HCT116 (cell line): ENCODE measurements around the gene FHOD3. TPM values are rescaled to one million over a fixed set of nuclear protein-coding genes. Genes with fewer than 3 reads are reported as not detected.

Experiments
- ATAC-seq: fragments of 200-7000 bp; cut with Tn5 transposase; 2 replicates; pipeline ENCODE4 v1.9.1; 2020; ENCODE audit warnings: mild to moderate bottlenecking, moderate library complexity
- BruUV-seq: library from RNA; stranded (reverse); fragments of 400-500 nt; replicated peaks from 2 replicates; lab custom pipeline; 2021; lab: Mats Ljungman, UMichigan
- CTCF ChIA-PET: fragments of 300-600 bp; sonication (Branson Sonifier 250); formaldehyde crosslinking; loops from one replicate; lab custom pipeline; 2021; ENCODE audit warnings: antibody characterized with exemption; lab: Charles Lee
- POLR2A ChIA-PET: fragments of 300-600, 350-600 bp; sonication (Branson Sonifier 250); formaldehyde crosslinking; loops from one replicate; lab custom pipeline; 2021; ENCODE audit warnings: antibody characterized with exemption; lab: Charles Lee
- RAD21 ChIA-PET, 2 experiments: fragments of 300-600 bp; sonication (Branson Sonifier 250); formaldehyde crosslinking; loops; one replicate each; lab custom pipeline; 2023; ENCODE audit warnings: low total read pairs in 2 of 2; ENCODE audit not compliant: uncharacterized antibody in 2 of 2, unreplicated experiment in 2 of 2, low non-redundant PET in 1 of 2; lab: Charles Lee
- DNase-seq: peaks from one replicate; pipeline ENCODE4 v3.0.0-alpha.2; 2010; ENCODE audit warnings: low read depth, low spot score
- H2AFZ ChIP-seq: fragments of 200-600 bp; shearing (Covaris generic), sonication (generic); 2 replicates; pipeline ENCODE4 v1.6.1; 2017; ENCODE audit warnings: low read depth, mixed run types, mixed read lengths, antibody characterized with exemption, low read length; ENCODE audit not compliant: poor library complexity, severe bottlenecking
- H3K27ac ChIP-seq: 2 replicates; pipeline ENCODE4 v1.5.1; 2012; ENCODE audit warnings: low read depth, low read length
- H3K27me3 ChIP-seq: fragments of 200-600 bp; sonication (generic); 2 replicates; pipeline ENCODE4 v1.6.1; 2016; ENCODE audit warnings: mixed run types, low read length, mixed read lengths; ENCODE audit not compliant: insufficient read depth
- H3K36me3 ChIP-seq, 2 experiments: fragments of 200-500 bp in 1 of 2; fragments of 200-600 bp in 1 of 2; sonication (Bioruptor generic) in 1 of 2; sonication (generic) in 1 of 2; 2 replicates each; pipeline versions ENCODE4 v1.5.1 to v1.6.1; 2014 to 2016; ENCODE audit warnings: low read length in 2 of 2, inconsistent platforms in 1 of 2, mixed read lengths in 1 of 2, mixed run types in 1 of 2; ENCODE audit not compliant: insufficient read depth in 2 of 2, control insufficient read depth in 1 of 2
- H3K4me1 ChIP-seq, 2 experiments: fragments of 200-600 bp in 1 of 2; sonication (generic) in 1 of 2; 2 replicates each; pipeline versions ENCODE4 v1.5.1 to v1.6.1; 2012 to 2017; ENCODE audit warnings: low read length in 2 of 2, inconsistent platforms in 1 of 2, mild to moderate bottlenecking in 1 of 2, mixed read lengths in 1 of 2, mixed run types in 1 of 2, moderate library complexity in 1 of 2; ENCODE audit not compliant: insufficient read depth in 2 of 2, control insufficient read depth in 1 of 2
- H3K4me2 ChIP-seq: fragments of 200-600 bp; sonication (generic); 2 replicates; pipeline ENCODE4 v1.6.1; 2017; ENCODE audit warnings: mixed run types, low read length, mixed read lengths
- H3K4me3 ChIP-seq, 2 experiments: fragments of 200-600 bp in 1 of 2; sonication (generic) in 1 of 2; replicated peaks in 1 of 2; 2 replicates each; pipeline ENCODE4 v1.5.1; 2011 to 2016; ENCODE audit warnings: low read length in 2 of 2, control low read depth in 1 of 2, low read depth in 1 of 2, mild to moderate bottlenecking in 1 of 2, mixed read lengths in 1 of 2, mixed run types in 1 of 2
- H3K79me2 ChIP-seq: fragments of 200-600 bp; sonication (generic); 2 replicates; pipeline ENCODE4 v1.6.1; 2017; ENCODE audit warnings: mild to moderate bottlenecking, mixed run types, low read length, moderate library complexity, mixed read lengths; ENCODE audit not compliant: insufficient read depth
- H3K9ac ChIP-seq: fragments of 200-600 bp; sonication (generic); 2 replicates; pipeline ENCODE4 v1.6.1; 2016; ENCODE audit warnings: low read length, mixed read lengths
- H3K9me2 ChIP-seq: fragments of 200-600 bp; sonication (generic), shearing (Covaris generic); 2 replicates; pipeline ENCODE4 v1.6.1; 2017; ENCODE audit warnings: mixed run types, mild to moderate bottlenecking, moderate library complexity; ENCODE audit not compliant: insufficient read depth
- H3K9me3 ChIP-seq, 2 experiments: fragments of 200-500 bp in 1 of 2; fragments of 200-600 bp in 1 of 2; sonication (Bioruptor generic) in 1 of 2; sonication (generic) in 1 of 2; 2 replicates each; pipeline ENCODE4 v1.6.1; 2014 to 2017; ENCODE audit warnings: low read length in 2 of 2, mixed read lengths in 2 of 2, inconsistent platforms in 1 of 2, low read depth in 1 of 2, mild to moderate bottlenecking in 1 of 2, mixed run types in 1 of 2, moderate library complexity in 1 of 2; ENCODE audit not compliant: control insufficient read depth in 1 of 2, insufficient read depth in 1 of 2
- H4K20me1 ChIP-seq: fragments of 200-600 bp; sonication (generic), shearing (Covaris generic); 2 replicates; pipeline ENCODE4 v1.6.1; 2017; ENCODE audit warnings: mixed run types, mild to moderate bottlenecking, moderate library complexity; ENCODE audit not compliant: insufficient read depth
- ATF3 ChIP-seq: IDR thresholded peaks from 2 replicates; pipeline ENCODE4 v1.6.1; 2012
- CBX3 ChIP-seq: IDR thresholded peaks from 2 replicates; pipeline ENCODE4 v1.6.1; 2012; ENCODE audit warnings: low read depth
- EGR1 ChIP-seq: IDR thresholded peaks from 2 replicates; pipeline ENCODE4 v1.6.1; 2012; ENCODE audit warnings: low read depth
- EZH2 ChIP-seq: fragments of 200-600 bp; sonication (generic); IDR thresholded peaks from 2 replicates; pipeline ENCODE4 v1.6.1; 2017; ENCODE audit warnings: antibody characterized with exemption, mixed run types
- EZH2phosphoT487 ChIP-seq: fragments of 200-600 bp; IDR thresholded peaks from 2 replicates; pipeline ENCODE4 v1.6.1; 2018; ENCODE audit warnings: antibody characterized with exemption, borderline replicate concordance
- POLR2A ChIP-seq: IDR thresholded peaks from 2 replicates; pipeline ENCODE4 v1.7.0; 2011; ENCODE audit warnings: borderline replicate concordance; ENCODE audit not compliant: insufficient read depth, insufficient read length; ENCODE audit errors: extremely low read depth
- RAD21 ChIP-seq: IDR thresholded peaks from 2 replicates; pipeline ENCODE4 v1.6.1; 2012; ENCODE audit warnings: low read depth, mild to moderate bottlenecking
- REST ChIP-seq: IDR thresholded peaks from 2 replicates; pipeline ENCODE4 v1.6.1; 2012; ENCODE audit warnings: low read depth
- SIN3A ChIP-seq: IDR thresholded peaks from 2 replicates; pipeline ENCODE4 v1.6.1; 2012; ENCODE audit warnings: low read depth
- SP1 ChIP-seq: IDR thresholded peaks from 2 replicates; pipeline ENCODE4 v1.6.1; 2012; ENCODE audit warnings: low read depth
- TCF7L2 ChIP-seq: IDR thresholded peaks from 2 replicates; pipeline ENCODE4 v1.7.0; 2011; ENCODE audit warnings: borderline replicate concordance, inconsistent platforms; ENCODE audit not compliant: insufficient read depth, insufficient read length; ENCODE audit errors: extremely low read depth
- ZFX ChIP-seq: fragments of 450-650 bp; IDR thresholded peaks from 2 replicates; pipeline ENCODE4 v1.6.1; 2017
- ZNF274 ChIP-seq: fragments of 200-500 bp; sonication (Bioruptor generic); IDR thresholded peaks from 2 replicates; pipeline ENCODE4 v1.6.1; 2014; ENCODE audit warnings: mild to moderate bottlenecking, low read depth, low read length, inconsistent platforms
- intact Hi-C: fragments of 100-400 bp; cut with micrococcal nuclease; formaldehyde crosslinking; loops from 2 replicates; pipeline ENCODE4 v1.10.0; 2022
- total RNA-seq: library from RNA; stranded (reverse); gene quantifications from one replicate; pipeline ENCODE4 v1.2.1, GENCODE V29; 2021; ENCODE audit not compliant: unreplicated experiment
- TF ChIP-seq, protein P1 (sequence below): IDR thresholded peaks from 2 replicates; pipeline ENCODE4 v1.6.1; 2012

FHOD3 gene
- total RNA-seq, 1 experiment from 2014 or later: 4.0 TPM

DNA sequence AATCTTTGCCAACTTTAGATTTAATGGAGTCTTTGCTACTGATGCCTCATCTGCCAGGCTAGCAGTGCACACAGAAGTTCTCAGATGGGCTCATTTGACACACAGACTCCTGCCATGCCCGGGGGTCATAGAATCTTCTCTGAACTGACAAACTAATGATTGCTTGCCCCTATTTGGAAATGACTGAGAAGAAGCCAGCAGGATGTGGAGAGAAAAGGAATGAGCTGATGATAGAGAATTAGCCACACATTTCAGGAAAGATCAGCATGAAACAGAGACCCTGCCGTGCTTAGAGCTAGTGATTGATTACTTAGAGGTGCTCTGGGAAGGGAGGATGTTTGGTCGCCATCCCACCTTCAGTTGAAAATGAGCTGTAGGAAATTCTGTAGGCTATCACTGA is 352.8 kb downstream of the FHOD3 start:
- DNase-seq (no peak), ATAC-seq (no peak)
- POLR2A ChIA-PET: no interaction called here
- BruUV-seq: no TSS peak
- Histone ChIP-seq H3K36me3 (no peaks in the 10 kb centered on the region), H3K9ac (no peak overlapping the region), H3K79me2 (no peaks in the 10 kb centered on the region), H3K27ac (no peak overlapping the region), H3K4me1 (no peaks in the 10 kb centered on the region), H3K4me3 (no peak overlapping the region), H3K4me2 (no peak overlapping the region), H3K9me2 (no peaks in the 10 kb centered on the region), H3K9me3 (no peaks in the 10 kb centered on the region), H2AFZ (no peak overlapping the region), H3K27me3 (0 out of 2 replicates have a peak, but pooled peaks cover 4% of the 10 kb centered on the region), H4K20me1 (no peaks in the 10 kb centered on the region)
- RAD21 ChIA-PET: no interaction called here
- intact Hi-C loops: no loop called here
- CTCF ChIA-PET: no interaction called here
- TF ChIP-seq RAD21: no peak
- no peak for TF ChIP-seq EZH2
- no peak for TF ChIP-seq POLR2A
- TF ChIP-seq ZNF274: no peak
- no peak for TF ChIP-seq EGR1
- TF ChIP-seq, protein P1, sequence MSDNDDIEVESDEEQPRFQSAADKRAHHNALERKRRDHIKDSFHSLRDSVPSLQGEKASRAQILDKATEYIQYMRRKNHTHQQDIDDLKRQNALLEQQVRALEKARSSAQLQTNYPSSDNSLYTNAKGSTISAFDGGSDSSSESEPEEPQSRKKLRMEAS: no peak
- TF ChIP-seq CBX3: no peak
- no peak for TF ChIP-seq TCF7L2
- no peak for TF ChIP-seq SP1
- TF ChIP-seq EZH2phosphoT487: no peak
- TF ChIP-seq ATF3: no peak
- TF ChIP-seq REST: no peak
- no peak for TF ChIP-seq SIN3A
- TF ChIP-seq ZFX: no peak
